ENCODE measurements around the gene RPAP3.

- TF ChIP-seq CTCF (IDR thresholded peaks at IDR 0.05) (no peak), POLR2A (IDR thresholded peaks at IDR 0.05) (no peak)
These were observed 5.6 kb downstream of the RPAP3 start for GRCh38 chr12:47700263-47700662.

Measured in body of pancreas (tissue), 4 donors.